ENCODE data around the gene F2RL3.

- TF ChIP-seq, protein P1, sequence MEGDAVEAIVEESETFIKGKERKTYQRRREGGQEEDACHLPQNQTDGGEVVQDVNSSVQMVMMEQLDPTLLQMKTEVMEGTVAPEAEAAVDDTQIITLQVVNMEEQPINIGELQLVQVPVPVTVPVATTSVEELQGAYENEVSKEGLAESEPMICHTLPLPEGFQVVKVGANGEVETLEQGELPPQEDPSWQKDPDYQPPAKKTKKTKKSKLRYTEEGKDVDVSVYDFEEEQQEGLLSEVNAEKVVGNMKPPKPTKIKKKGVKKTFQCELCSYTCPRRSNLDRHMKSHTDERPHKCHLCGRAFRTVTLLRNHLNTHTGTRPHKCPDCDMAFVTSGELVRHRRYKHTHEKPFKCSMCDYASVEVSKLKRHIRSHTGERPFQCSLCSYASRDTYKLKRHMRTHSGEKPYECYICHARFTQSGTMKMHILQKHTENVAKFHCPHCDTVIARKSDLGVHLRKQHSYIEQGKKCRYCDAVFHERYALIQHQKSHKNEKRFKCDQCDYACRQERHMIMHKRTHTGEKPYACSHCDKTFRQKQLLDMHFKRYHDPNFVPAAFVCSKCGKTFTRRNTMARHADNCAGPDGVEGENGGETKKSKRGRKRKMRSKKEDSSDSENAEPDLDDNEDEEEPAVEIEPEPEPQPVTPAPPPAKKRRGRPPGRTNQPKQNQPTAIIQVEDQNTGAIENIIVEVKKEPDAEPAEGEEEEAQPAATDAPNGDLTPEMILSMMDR (IDR thresholded peaks at IDR 0.05) = no peak
- TF ChIP-seq POLR2A (IDR thresholded peaks at IDR 0.05) = no peak
These were observed 41.9 kb upstream of the F2RL3 start for GRCh38 chr19:16846901-16847300.
